Activated naive CD4-positive, alpha-beta T cell treated with anti-CD3 and anti-CD28 coated beads, Interleukin-2, amount 50 U/mL, for 24 hours (primary cell): ENCODE data around the gene ARL4A.

Experiments
- H3K27ac Mint-ChIP-seq: one replicate; pipeline ENCODE4 v1.8.0; 2021; ENCODE audit warnings: mild to moderate bottlenecking, mixed read lengths
- H3K27me3 Mint-ChIP-seq: one replicate; pipeline ENCODE4 v1.8.0; 2021; ENCODE audit warnings: mixed read lengths
- H3K36me3 Mint-ChIP-seq: one replicate; pipeline ENCODE4 v1.8.0; 2021; ENCODE audit warnings: mixed read lengths
- H3K4me1 Mint-ChIP-seq: one replicate; pipeline ENCODE4 v1.8.0; 2021; ENCODE audit warnings: mixed read lengths
- H3K4me3 Mint-ChIP-seq: one replicate; pipeline ENCODE4 v1.8.0; 2021; ENCODE audit warnings: mild to moderate bottlenecking, mixed read lengths
- H3K9me3 Mint-ChIP-seq: one replicate; pipeline ENCODE4 v1.8.0; 2021; ENCODE audit warnings: mixed read lengths

Gene ARL4A

DNA sequence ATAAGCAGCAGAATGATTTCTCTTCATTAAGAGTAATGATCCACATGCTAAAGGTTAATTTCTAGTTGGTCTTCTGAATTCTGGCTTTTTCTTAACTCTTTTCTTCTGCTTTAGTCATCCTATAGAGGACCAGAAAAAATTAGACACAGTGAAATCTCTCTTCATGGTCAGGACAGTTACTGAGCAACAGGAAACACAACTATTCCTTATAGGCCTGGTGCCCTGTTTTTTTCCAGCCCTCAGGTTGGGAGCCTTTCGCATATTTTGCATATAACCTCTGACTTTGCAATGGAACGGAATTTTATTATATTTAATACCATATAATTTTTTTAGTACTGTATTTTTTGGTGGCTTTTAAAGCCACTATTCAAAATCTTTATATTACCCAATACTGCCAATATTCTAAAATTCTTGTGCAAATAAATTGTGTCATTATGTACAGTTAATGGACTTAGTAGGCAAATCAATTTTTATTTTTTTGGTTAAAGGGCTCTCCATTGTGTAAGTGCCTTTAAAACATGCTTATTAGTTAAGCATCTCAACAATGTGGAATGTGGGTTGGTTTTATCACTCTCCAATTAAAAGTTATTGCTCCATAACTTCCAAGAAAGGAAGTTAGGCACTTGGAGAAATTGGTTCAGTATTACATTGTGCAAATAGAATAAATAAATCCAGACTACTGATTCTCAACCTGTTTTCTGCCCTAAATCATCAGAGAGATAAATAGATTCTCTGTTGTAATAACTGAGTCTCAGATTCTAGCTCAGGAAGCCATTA is 22.5 kb downstream of the ARL4A start:
- peaks cover 2% of the 10 kb centered on the region for H3K36me3 Mint-ChIP-seq
- H3K9me3 Mint-ChIP-seq = no peaks in the 10 kb centered on the region
- no peak overlapping the region for H3K27ac Mint-ChIP-seq
- H3K27me3 Mint-ChIP-seq = no peaks in the 10 kb centered on the region
- H3K4me3 Mint-ChIP-seq = no peak overlapping the region
- no peaks in the 10 kb centered on the region for H3K4me1 Mint-ChIP-seq

GRCh38 chr7:12711124-12711523 is 23.7 kb downstream of the ARL4A start:
- Mint-ChIP-seq H3K27me3 (no peaks in the 10 kb centered on the region), H3K36me3 (peaks cover 2% of the 10 kb centered on the region), H3K4me3 (no peak overlapping the region), H3K4me1 (peaks cover 10% of the 10 kb centered on the region), H3K27ac (no peak overlapping the region), H3K9me3 (no peaks in the 10 kb centered on the region)

- Mint-ChIP-seq H3K4me1 (peaks cover 17% of the 10 kb centered on the region), H3K4me3 (no peak overlapping the region), H3K27ac (no peak overlapping the region), H3K27me3 (no peaks in the 10 kb centered on the region), H3K36me3 (no peaks in the 10 kb centered on the region), H3K9me3 (no peaks in the 10 kb centered on the region)
Measured at GRCh38 chr7:12712236-12712635, 24.8 kb downstream of the ARL4A start.

DNA sequence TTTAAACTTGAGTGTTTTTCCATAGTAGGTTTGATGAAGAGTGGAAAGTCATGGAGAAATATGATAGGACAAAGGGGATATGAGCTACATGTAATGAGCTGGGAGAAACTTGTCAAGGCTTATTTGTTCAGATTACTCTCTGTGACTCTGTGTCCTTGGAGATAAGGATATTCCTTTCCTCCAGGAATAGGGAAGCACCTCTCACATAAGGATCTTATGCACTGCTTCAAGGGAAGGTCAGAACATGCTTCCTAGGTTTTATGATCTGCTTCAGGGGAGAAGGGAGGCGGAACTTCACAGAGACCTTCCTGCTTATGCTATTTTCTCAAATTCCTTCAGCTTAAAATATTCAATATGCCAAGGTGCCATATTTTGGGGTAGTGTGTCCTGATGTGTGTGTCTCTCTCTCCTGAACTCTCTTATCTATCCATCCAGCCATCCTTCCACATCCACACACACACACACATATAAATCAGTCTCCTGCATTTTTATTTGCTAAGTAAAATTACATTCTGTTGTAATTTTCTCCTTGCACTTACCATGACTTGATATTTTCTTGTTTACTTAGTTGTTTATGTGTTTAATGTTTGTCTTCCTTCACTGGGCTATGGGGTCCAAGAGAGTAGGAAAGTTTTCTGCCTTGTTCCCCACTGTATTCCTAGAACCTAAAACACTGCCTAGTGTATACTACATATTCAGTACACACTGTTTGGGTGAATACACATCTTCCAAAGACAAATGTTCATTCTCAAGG is 26.4 kb downstream of the ARL4A start:
- Mint-ChIP-seq H3K9me3 (no peaks in the 10 kb centered on the region), H3K4me1 (peaks cover 17% of the 10 kb centered on the region), H3K27ac (peak overlapping the region; percentile 26), H3K27me3 (no peaks in the 10 kb centered on the region), H3K36me3 (no peaks in the 10 kb centered on the region), H3K4me3 (no peak overlapping the region)

DNA sequence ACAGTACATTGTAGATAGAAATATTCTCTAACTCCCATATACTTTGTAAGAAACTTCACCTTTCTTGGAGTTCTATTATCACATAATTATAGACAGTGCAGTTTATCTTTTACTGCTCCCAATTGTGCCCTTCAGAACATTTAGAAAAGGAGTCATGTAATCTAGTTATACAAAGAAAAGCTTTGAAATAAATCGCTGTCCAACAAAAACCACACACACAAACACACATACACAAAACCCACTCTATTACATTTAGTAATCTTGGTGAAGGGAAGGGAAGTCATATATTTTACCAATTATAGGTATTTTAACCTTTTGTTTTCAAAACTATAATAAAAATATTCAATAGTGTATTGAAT is 26.9 kb downstream of the ARL4A start:
- Mint-ChIP-seq H3K9me3 (no peaks in the 10 kb centered on the region), H3K4me1 (peaks cover 21% of the 10 kb centered on the region), H3K36me3 (no peaks in the 10 kb centered on the region), H3K27ac (peak overlapping the region; percentile 26), H3K4me3 (no peak overlapping the region), H3K27me3 (no peaks in the 10 kb centered on the region)

DNA sequence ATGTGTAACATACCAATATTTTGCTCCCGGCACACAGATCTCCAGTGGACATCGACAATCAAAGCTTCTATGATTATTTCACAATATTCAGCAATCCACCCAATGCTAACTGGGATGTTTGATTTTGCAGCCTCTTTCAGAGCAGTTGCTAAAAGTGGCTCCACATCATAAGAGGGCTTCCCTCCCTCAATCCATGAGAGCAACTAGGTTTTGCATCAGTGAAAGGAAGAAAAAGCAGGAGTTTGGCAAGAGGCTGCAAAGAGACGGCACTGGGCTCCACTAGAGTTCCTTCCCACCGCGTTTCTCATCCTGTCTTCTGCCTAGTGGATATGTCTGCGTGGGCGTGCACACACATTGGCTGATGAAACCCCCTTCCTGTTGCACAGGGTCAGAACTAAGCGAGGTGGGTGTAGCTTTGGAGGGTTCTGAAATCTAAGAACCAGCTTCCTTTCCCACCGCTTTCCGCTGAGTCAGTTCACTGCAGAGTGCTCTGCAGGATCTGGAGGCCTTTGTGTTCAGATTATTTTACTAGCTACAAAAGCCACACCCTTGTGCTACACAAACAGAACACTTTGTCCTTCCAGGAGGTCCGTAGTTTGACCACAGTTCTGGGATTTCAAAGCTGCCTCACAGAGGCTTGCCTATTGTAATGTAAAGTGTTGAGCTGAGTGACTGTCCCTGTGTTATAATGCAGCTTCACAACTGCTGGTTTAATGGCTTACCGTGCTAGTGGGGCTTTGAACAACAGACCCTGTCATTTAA is 28.1 kb downstream of the ARL4A start:
- Mint-ChIP-seq H3K27ac (peak overlapping the region; percentile 23), H3K4me1 (peaks cover 27% of the 10 kb centered on the region), H3K9me3 (no peaks in the 10 kb centered on the region), H3K36me3 (no peaks in the 10 kb centered on the region), H3K27me3 (no peaks in the 10 kb centered on the region), H3K4me3 (no peak overlapping the region)

DNA sequence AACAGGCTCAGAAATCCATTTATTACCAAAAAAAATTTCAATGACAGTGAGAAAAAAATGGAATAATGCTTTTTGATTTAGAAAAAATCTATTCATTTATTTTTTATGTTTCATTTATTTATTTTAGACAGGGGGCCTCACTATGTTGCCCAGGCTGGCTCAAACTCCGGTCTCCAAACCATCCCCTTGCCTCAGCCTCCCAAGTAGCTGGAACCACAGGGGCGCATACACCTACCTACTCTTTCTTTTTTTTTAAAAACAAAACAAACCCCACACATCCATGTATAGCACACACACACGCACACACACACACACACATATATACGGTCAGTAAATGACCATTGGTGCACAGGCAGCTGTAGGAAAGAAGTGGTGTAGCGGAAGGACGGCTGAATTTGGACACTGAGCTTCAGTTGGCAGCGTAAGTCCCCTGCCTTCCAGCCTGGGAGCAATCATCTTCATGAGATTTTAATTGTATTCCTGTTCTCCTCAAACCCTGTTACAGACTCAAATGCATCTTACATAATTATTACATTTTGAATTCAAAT is 28.8 kb downstream of the ARL4A start:
- Mint-ChIP-seq H3K4me1 (peaks cover 27% of the 10 kb centered on the region), H3K9me3 (no peaks in the 10 kb centered on the region), H3K4me3 (no peak overlapping the region), H3K27ac (no peak overlapping the region), H3K27me3 (no peaks in the 10 kb centered on the region), H3K36me3 (no peaks in the 10 kb centered on the region)

DNA sequence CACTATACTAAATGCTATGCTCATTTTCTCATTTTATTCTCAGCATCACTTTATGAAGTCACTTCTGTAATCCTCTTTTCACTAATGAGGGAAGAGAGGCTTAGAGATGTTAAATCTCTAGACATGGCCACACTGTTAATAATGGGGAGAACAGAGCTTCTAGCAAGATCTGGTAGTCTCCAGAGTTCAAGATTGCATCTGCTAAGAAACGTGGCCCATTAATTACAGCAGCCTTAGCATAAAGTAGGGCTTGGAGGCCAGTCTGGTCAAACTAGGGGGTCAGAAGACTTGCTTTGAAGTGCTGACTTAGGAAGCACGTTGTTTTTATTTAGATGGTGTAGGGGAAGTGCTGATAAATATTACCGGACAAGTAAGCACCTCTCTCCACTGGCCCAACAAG is 29.3 kb downstream of the ARL4A start:
- H3K27me3 Mint-ChIP-seq = no peaks in the 10 kb centered on the region
- no peak overlapping the region for H3K4me3 Mint-ChIP-seq
- H3K27ac Mint-ChIP-seq = no peak overlapping the region
- H3K36me3 Mint-ChIP-seq = no peaks in the 10 kb centered on the region
- no peaks in the 10 kb centered on the region for H3K9me3 Mint-ChIP-seq
- H3K4me1 Mint-ChIP-seq = peaks cover 27% of the 10 kb centered on the region

DNA sequence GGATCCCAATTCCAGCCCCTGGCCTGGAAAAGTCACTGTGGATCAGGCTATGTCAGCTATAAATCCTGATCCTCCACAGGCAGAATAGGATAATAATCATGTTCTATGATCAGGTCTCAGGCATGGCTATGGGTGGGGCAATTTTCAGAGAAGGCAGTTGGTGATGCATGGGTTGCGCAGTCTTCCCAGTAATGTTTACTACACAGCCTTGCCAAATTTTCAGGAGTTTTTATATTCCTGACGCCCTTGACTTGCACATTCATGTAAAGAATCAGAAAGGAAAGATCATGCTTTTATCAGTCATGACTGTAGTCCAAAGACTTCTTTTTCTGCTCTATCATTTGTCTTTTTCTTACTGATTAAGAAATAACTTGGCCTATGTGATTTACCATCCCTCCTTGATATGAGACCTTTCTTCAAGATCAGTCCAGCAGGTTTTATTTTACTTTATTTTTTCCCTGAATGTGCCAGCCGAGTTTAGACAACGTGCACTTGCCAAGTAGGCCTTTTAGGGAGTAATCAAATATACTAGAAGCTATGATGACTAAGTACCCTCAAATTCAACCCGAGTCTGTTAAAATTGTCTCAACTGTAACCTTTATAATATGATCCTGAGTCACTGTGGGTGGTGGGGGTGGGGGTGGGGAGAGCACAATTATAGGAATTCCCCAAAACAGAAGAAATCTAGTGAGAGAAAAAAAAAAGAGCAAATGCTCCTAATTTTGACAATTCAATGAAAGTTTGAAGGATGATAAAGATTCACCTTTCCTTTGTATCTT is 31.9 kb downstream of the ARL4A start:
- peaks cover 30% of the 10 kb centered on the region for H3K4me1 Mint-ChIP-seq
- H3K36me3 Mint-ChIP-seq = no peaks in the 10 kb centered on the region
- H3K27me3 Mint-ChIP-seq = no peaks in the 10 kb centered on the region
- H3K27ac Mint-ChIP-seq = peak overlapping the region; percentile 39
- no peaks in the 10 kb centered on the region for H3K9me3 Mint-ChIP-seq
- H3K4me3 Mint-ChIP-seq = no peak overlapping the region

DNA sequence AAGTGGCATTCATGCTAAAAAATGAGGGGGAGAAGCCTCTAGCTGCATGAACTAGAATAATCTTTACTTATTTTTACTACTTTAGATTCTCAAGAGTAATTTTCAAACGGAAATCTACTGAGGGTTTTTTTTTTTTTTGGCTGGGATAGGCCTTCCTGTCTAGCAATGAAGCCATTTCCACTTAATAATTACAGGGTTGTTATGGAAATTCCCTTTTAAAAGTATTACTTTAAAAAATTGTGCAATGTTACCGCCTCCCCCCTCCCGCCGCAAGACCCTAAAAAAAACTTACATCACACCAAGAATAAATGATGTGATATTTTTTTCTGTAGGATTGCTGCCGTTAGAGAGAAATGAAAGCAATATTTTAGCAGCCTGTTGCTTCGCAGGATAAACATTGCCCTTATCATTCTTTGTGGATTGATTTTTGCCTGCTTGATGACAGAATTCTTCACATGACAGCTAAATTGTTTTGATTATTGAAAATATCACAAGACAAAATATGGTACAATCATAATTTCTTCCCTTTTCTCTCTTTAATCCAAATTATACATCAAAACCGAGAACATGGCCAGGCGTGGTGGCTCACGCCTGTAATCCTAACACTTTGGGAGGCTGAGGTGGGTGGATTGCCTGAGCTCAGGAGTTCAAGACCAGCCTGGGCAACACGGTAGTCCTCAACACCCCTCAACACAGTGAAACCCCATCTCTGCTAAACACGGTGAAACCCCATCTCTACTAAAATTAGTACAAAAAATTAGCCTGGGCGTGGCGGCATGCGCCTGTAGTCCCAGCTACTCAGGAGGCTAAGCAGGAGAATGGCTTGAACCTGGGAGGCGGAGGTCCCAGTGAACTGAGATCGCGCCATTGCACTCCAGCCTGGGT is 32.8 kb downstream of the ARL4A start:
- H3K4me3 Mint-ChIP-seq = no peak overlapping the region

GRCh38 chr7:12721286-12721830 is 33.9 kb downstream of the ARL4A start:
- Mint-ChIP-seq H3K4me1 (peaks cover 18% of the 10 kb centered on the region), H3K4me3 (no peak overlapping the region), H3K27me3 (no peaks in the 10 kb centered on the region), H3K9me3 (no peaks in the 10 kb centered on the region), H3K36me3 (no peaks in the 10 kb centered on the region), H3K27ac (no peak overlapping the region)

More for the DNA sequence above, 32.8 kb downstream of the ARL4A start:
- no peaks in the 10 kb centered on the region for H3K9me3 Mint-ChIP-seq
- peaks cover 30% of the 10 kb centered on the region for H3K4me1 Mint-ChIP-seq
- no peak overlapping the region for H3K27ac Mint-ChIP-seq
- no peaks in the 10 kb centered on the region for H3K36me3 Mint-ChIP-seq
- no peaks in the 10 kb centered on the region for H3K27me3 Mint-ChIP-seq

- Mint-ChIP-seq H3K4me1 (peaks cover 14% of the 10 kb centered on the region), H3K27ac (no peak overlapping the region), H3K9me3 (no peaks in the 10 kb centered on the region), H3K4me3 (no peak overlapping the region), H3K27me3 (no peaks in the 10 kb centered on the region), H3K36me3 (no peaks in the 10 kb centered on the region)
Measured at GRCh38 chr7:12722136-12722535, 34.7 kb downstream of the ARL4A start.

DNA sequence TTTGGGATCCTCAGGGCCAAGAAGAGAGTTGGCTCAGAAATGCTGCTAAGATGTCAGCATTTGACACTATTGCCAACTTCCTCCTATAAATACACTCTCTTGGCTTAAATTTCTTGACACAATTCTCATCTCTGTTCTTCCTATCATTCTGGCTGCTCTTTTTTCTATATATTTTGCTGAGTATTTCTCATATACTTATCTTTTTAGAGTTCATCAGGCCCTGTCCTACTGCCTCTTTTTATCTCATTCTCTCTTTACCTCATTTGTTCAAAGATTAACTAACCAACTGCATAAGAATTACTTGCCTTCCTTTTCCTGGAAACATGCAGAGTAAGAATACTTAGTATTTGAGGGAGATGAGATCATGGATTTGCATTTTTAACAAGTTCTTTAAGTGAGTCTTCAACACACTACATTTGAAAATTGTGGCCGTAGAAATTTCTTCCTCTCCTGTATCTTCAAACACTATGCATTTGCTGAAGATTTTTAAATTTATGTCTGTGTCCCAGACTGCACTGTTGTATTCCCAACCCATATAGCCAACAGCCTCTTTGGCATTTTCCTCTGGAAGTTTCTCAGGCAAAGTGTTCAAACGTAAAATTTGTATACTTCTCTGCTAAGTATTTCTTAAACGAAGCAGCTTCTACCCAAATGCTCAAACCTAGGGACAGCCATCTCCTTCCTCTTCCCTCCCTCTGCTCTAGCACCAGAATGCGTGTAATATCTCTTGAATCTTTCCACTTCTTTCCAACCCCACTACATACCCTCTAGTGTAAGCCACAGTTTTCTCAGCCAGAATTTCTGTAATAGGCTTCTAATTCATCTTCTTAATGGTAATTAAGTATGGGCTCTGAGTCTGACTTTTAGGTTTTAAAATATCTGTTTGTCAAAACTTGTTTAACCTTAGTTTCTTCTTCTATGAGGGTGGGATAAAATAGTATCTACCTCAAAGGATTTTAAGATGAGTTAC is 35.5 kb downstream of the ARL4A start:
- no peak overlapping the region for H3K4me3 Mint-ChIP-seq
- peak overlapping the region; percentile 33 for H3K27ac Mint-ChIP-seq
- H3K4me1 Mint-ChIP-seq = peaks cover 14% of the 10 kb centered on the region
- H3K36me3 Mint-ChIP-seq = no peaks in the 10 kb centered on the region
- no peaks in the 10 kb centered on the region for H3K9me3 Mint-ChIP-seq
- no peaks in the 10 kb centered on the region for H3K27me3 Mint-ChIP-seq
